Gastroesophageal sphincter (tissue), 3 donors: ENCODE measurements around the gene SMG6.

Experiments
- POLR2A ChIP-seq, 2 donors: fragments of 450-650 bp; IDR thresholded peaks; one replicate each; pipeline ENCODE4 v1.6.1; 2017; ENCODE audit warnings: antibody characterized with exemption in 2 of 2, mild to moderate bottlenecking in 2 of 2, moderate library complexity in 1 of 2
- TF ChIP-seq, protein P1 (sequence below), 4 experiments: fragments of 200-600 bp in 2 of 4; fragments of 450-650 bp in 2 of 4; sonication (generic) in 1 of 4; IDR thresholded peaks; one replicate each; pipeline ENCODE4 v1.5.1; 2017 to 2019; ENCODE audit warnings: antibody characterized with exemption in 4 of 4, mild to moderate bottlenecking in 2 of 4, moderate library complexity in 2 of 4

- TF ChIP-seq POLR2A (IDR thresholded peaks at IDR 0.05) = no peak
- TF ChIP-seq, protein P1, sequence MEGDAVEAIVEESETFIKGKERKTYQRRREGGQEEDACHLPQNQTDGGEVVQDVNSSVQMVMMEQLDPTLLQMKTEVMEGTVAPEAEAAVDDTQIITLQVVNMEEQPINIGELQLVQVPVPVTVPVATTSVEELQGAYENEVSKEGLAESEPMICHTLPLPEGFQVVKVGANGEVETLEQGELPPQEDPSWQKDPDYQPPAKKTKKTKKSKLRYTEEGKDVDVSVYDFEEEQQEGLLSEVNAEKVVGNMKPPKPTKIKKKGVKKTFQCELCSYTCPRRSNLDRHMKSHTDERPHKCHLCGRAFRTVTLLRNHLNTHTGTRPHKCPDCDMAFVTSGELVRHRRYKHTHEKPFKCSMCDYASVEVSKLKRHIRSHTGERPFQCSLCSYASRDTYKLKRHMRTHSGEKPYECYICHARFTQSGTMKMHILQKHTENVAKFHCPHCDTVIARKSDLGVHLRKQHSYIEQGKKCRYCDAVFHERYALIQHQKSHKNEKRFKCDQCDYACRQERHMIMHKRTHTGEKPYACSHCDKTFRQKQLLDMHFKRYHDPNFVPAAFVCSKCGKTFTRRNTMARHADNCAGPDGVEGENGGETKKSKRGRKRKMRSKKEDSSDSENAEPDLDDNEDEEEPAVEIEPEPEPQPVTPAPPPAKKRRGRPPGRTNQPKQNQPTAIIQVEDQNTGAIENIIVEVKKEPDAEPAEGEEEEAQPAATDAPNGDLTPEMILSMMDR (IDR thresholded peaks at IDR 0.05) = no peak
Measured at GRCh38 chr17:2095536-2095910, 208.1 kb downstream of the SMG6 start.
